ENCODE data around the gene CYP24A1. TPM values are rescaled to one million over a fixed set of nuclear protein-coding genes. Genes with fewer than 3 reads are reported as not detected.
A peak's percentile ranks its signal among the peaks of the same experiment; 100 is the strongest.

CYP24A1 gene
- total and polyA plus RNA-seq, 2 of the 13 experiments (the other 11 are each of a cell fraction or from before 2014, with no cell fraction given) = 9.4 to 32.7 TPM

- TF ChIP-seq ZNF704 (CRISPR knock-in tag; IDR thresholded peaks at IDR 0.05; ENCODE audit: borderline replicate concordance) = 0 out of 2 replicates have a peak, but pooled peaks have one; percentile 27
- TF ChIP-seq ZBTB26 (CRISPR knock-in tag; IDR thresholded peaks at IDR 0.05; ENCODE audit: borderline replicate concordance) = no peak
- TF ChIP-seq CSRNP1 (CRISPR knock-in tag; IDR thresholded peaks at IDR 0.05) = peak; percentile 78; the same call in 1 of the 2 replicates
Observed at GRCh38 chr20:54173653-54174456, at the start of gene CYP24A1 (continued).

- H3K36me3 ChIP-seq (replicated peaks in 1 of 2; ENCODE audit: control insufficient read depth in 1 of 2, insufficient read depth in 2 of 2, low read length in 2 of 2) = peaks cover 0 to 9% of the 10 kb centered on the region in 2 experiments; a peak in 3 of 5 replicates
- intact Hi-C loops (cut with micrococcal nuclease; ENCODE audit: unreplicated experiment) = no loop called here
- H3K4me1 ChIP-seq (ENCODE audit: insufficient read depth, low read length) = peaks cover 8% of the 10 kb centered on the region
- no peaks in the 10 kb centered on the region for H3K79me2 ChIP-seq (ENCODE audit: insufficient read depth, low read length)
- no peak overlapping the region for H3K27ac ChIP-seq (ENCODE audit: extremely low read length, insufficient read depth, low read length)
- no peak overlapping the region for H3K4me3 ChIP-seq (replicated peaks in 1 of 3; ENCODE audit: insufficient read depth in 1 of 3, low read depth in 2 of 3, low read length in 3 of 3)
- no TSS peak for BruUV-seq (replicated peaks)
- peak; percentile 19; the same call in 2 of the 3 replicates for ATAC-seq
- WGBS (ENCODE audit: low lambda C conversion rate) = 79% methylated on average over 5 of the region's 5 CpGs
- H4K20me1 ChIP-seq (ENCODE audit: insufficient read depth, low read length) = no peaks in the 10 kb centered on the region
- ChIA-PET POLR2A (interaction anchor here (3.2 kb wide), 1 partner anchor 15 kb away, joined by 10 read pairs; the partner anchor contains the start of gene PFDN4), CTCF (ENCODE audit: low intra/inter-chr PET ratio, low total read pairs) (no interaction called here)
- no peaks in the 10 kb centered on the region for H3K9me3 ChIP-seq (ENCODE audit: low read length)
- no peak for TF ChIP-seq HNRNPH1 (optimal IDR thresholded peaks at IDR 0.05; ENCODE audit: low read depth, low read length)
- no peak for TF ChIP-seq GZF1 (CRISPR knock-in tag; IDR thresholded peaks at IDR 0.05)
- no peak for TF ChIP-seq ZNF549 (CRISPR knock-in tag; IDR thresholded peaks at IDR 0.05)
- no peak for FAIRE-seq
- in situ Hi-C loops (cut with HindIII; ENCODE audit: extremely low pct_ligation_motif_present, low pct_unique_long_range_greater_than_20kb) = loop anchor here (5.0 to 25.0 kb wide), 2 partner anchors 424 to 1136 kb away; no protein-coding TSS in a partner anchor
- no peak overlapping the region for H2AFZ ChIP-seq (ENCODE audit: low read length)
- H3K4me2 ChIP-seq (ENCODE audit: low read depth, low read length) = no peak overlapping the region
- no peak for DNase-seq (ENCODE audit: low spot score)
- no peaks in the 10 kb centered on the region for H3K27me3 ChIP-seq (ENCODE audit: control insufficient read depth in 1 of 2, insufficient read depth in 2 of 2, low read length in 2 of 2)
- no peak overlapping the region for H3K9ac ChIP-seq (ENCODE audit: insufficient read depth, low read depth, low read length)
Observed at GRCh38 chr20:54223285-54223684, 49.5 kb upstream of the CYP24A1 start.
